IMR-90 (cell line): Measurements from ENCODE around the gene OR2A1. TPM values are rescaled to one million over a fixed set of nuclear protein-coding genes. Genes with fewer than 3 reads are reported as not detected.
"Not testable (repeated sequence)": the region's sequence is repeated elsewhere in the genome, so short reads cannot be mapped to it uniquely, and the experiment has no call there.

ENCODE experiments used
- ATAC-seq: fragments of 200-7000 bp; cut with Tn5 transposase; 2 replicates; pipeline ENCODE4 v1.9.1; 2020; ENCODE audit warnings: low read depth, mild to moderate bottlenecking, moderate library complexity
- BruUV-seq: library from RNA; stranded (reverse); fragments of 400-500 nt; replicated peaks from 2 replicates; lab custom pipeline; 2021; lab: Mats Ljungman, UMichigan
- CTCF ChIA-PET: fragments of 300-600 bp; formaldehyde crosslinking; extraction: SDS; loops from one replicate; lab custom pipeline; 2021; ENCODE audit warnings: antibody characterized with exemption; lab: Yijun Ruan, JAX
- POLR2A ChIA-PET: fragments of 300-600 bp; sonication (Branson Sonifier 250); formaldehyde crosslinking; loops from one replicate; lab custom pipeline; 2022; ENCODE audit warnings: antibody characterized with exemption; ENCODE audit not compliant: unreplicated experiment; lab: Charles Lee
- DNase-seq: peaks from one replicate; pipeline ENCODE4 v3.0.0; 2013
- H2AFZ ChIP-seq: replicated peaks from 2 replicates; pipeline ENCODE3; 2013; ENCODE audit warnings: low read length, mild to moderate bottlenecking; ENCODE audit not compliant: poor library complexity
- H2AK5ac ChIP-seq: 2 replicates; pipeline ENCODE4 v1.6.1; 2013; ENCODE audit warnings: low read depth, low read length, inconsistent platforms
- H2AK9ac ChIP-seq: replicated peaks from 2 replicates; pipeline ENCODE3; 2013; ENCODE audit warnings: mild to moderate bottlenecking, low read depth, low read length, moderate library complexity; ENCODE audit not compliant: poor library complexity
- H2BK120ac ChIP-seq: 2 replicates; pipeline ENCODE4 v1.6.1; 2013; ENCODE audit warnings: low read depth, low read length, inconsistent platforms
- H2BK15ac ChIP-seq: 3 replicates; pipeline ENCODE4 v1.6.1; 2013; ENCODE audit warnings: low read depth, low read length, inconsistent platforms
- H2BK20ac ChIP-seq: 2 replicates; pipeline ENCODE4 v1.6.1; 2013; ENCODE audit warnings: low read depth, mild to moderate bottlenecking, inconsistent platforms, low read length, moderate library complexity
- H2BK5ac ChIP-seq: 2 replicates; pipeline ENCODE4 v1.6.1; 2013; ENCODE audit warnings: mild to moderate bottlenecking, low read depth, low read length, inconsistent platforms; ENCODE audit not compliant: poor library complexity, severe bottlenecking
- H3K14ac ChIP-seq: replicated peaks from 2 replicates; pipeline ENCODE4 v1.6.1; 2013; ENCODE audit warnings: low read depth, low read length, inconsistent platforms
- H3K18ac ChIP-seq: 2 replicates; pipeline ENCODE4 v1.6.1; 2013; ENCODE audit warnings: low read depth, low read length, control low read depth
- H3K23ac ChIP-seq: 2 replicates; pipeline ENCODE4 v1.6.1; 2013; ENCODE audit warnings: low read depth, low read length, inconsistent platforms
- H3K27ac ChIP-seq: 2 replicates; pipeline ENCODE4 v1.5.1; 2013; ENCODE audit warnings: mild to moderate bottlenecking, control low read depth, low read length; ENCODE audit not compliant: insufficient read depth
- H3K27me3 ChIP-seq: 2 replicates; pipeline ENCODE4 v1.6.1; 2013; ENCODE audit warnings: low read length; ENCODE audit not compliant: control insufficient read depth, insufficient read depth
- H3K36me3 ChIP-seq: 2 replicates; pipeline ENCODE4 v1.6.1; 2013; ENCODE audit warnings: low read length, mixed read lengths; ENCODE audit not compliant: control insufficient read depth, insufficient read depth
- H3K4ac ChIP-seq: 2 replicates; pipeline ENCODE4 v1.6.1; 2013; ENCODE audit warnings: low read depth, low read length, inconsistent platforms
- H3K4me1 ChIP-seq: 2 replicates; pipeline ENCODE4 v1.6.1; 2013; ENCODE audit warnings: low read length, mixed read lengths; ENCODE audit not compliant: control insufficient read depth, insufficient read depth
- H3K4me2 ChIP-seq: 2 replicates; pipeline ENCODE4 v1.6.1; 2013; ENCODE audit warnings: low read depth, mild to moderate bottlenecking, control low read depth, low read length, moderate library complexity
- H3K4me3 ChIP-seq: 2 replicates; pipeline ENCODE4 v1.5.1; 2013; ENCODE audit warnings: low read depth, mild to moderate bottlenecking, control low read depth, low read length, moderate library complexity; ENCODE audit not compliant: insufficient read depth
- H3K56ac ChIP-seq: 2 replicates; pipeline ENCODE4 v1.6.1; 2013; ENCODE audit warnings: low read length, inconsistent platforms; ENCODE audit not compliant: insufficient read depth; ENCODE audit errors: extremely low read depth
- H3K79me1 ChIP-seq, 2 experiments: 2 replicates each; pipeline ENCODE4 v1.6.1; 2013; ENCODE audit warnings: low read length in 2 of 2, inconsistent platforms in 1 of 2, low read depth in 1 of 2
- H3K9ac ChIP-seq: 2 replicates; pipeline ENCODE4 v1.6.1; 2013; ENCODE audit warnings: low read depth, low read length, control low read depth
- H3K9me1 ChIP-seq: 2 replicates; pipeline ENCODE4 v1.6.1; 2013; ENCODE audit warnings: low read length, inconsistent platforms; ENCODE audit not compliant: insufficient read depth
- H3K9me3 ChIP-seq: 2 replicates; pipeline ENCODE4 v1.6.1; 2013; ENCODE audit warnings: low read length; ENCODE audit not compliant: control insufficient read depth, insufficient read depth
- H4K20me1 ChIP-seq: 2 replicates; pipeline ENCODE4 v1.6.1; 2013; ENCODE audit warnings: low read length, inconsistent platforms; ENCODE audit not compliant: insufficient read depth
- H4K5ac ChIP-seq: 2 replicates; pipeline ENCODE4 v1.6.1; 2013; ENCODE audit warnings: mild to moderate bottlenecking, low read depth, low read length, control low read depth
- H4K8ac ChIP-seq, 2 experiments: 2 replicates each; pipeline ENCODE4 v1.6.1; 2013; ENCODE audit warnings: low read depth in 2 of 2, low read length in 2 of 2, control low read depth in 1 of 2, inconsistent platforms in 1 of 2
- H4K91ac ChIP-seq: 2 replicates; pipeline ENCODE4 v1.6.1; 2013; ENCODE audit warnings: low read depth, low read length, inconsistent platforms; ENCODE audit not compliant: insufficient read depth
- WGBS, 2 experiments: methylation state at CpG; one replicate each; pipeline versions ENCODE4 v1.1.5 to v1.1.7; 2013; ENCODE audit warnings: missing lambda C conversion rate in 2 of 2; ENCODE audit not compliant: insufficient read length in 1 of 2; ENCODE audit errors: extremely low coverage in 2 of 2; 5-methylcytosine and 5-hydroxymethylcytosine counted together
- dilution Hi-C: fragments of 300-500 bp; cut with HindIII; formaldehyde crosslinking; loops from one replicate; pipeline ENCODE4 v1.14.3; 2018; ENCODE audit warnings: low sequenced_read_pairs; ENCODE audit not compliant: unreplicated experiment
- in situ Hi-C: fragments of 300-500 bp; cut with MboI; formaldehyde crosslinking; loops from 3 replicates; pipeline ENCODE4 v1.14.3; 2019; ENCODE audit warnings: low sequenced_read_pairs, inconsistent platforms, mixed read lengths
- intact Hi-C: fragments of 100-400 bp; cut with micrococcal nuclease; formaldehyde crosslinking; loops from 2 replicates; pipeline ENCODE4 v1.10.0; 2022
- polyA plus RNA-seq, 3 experiments: library from polyadenylated mRNA; depleted of rRNA; stranded (reverse); fragments of >200 nt; gene quantifications; 2 replicates each; pipeline ENCODE4 v1.2.3, GENCODE V29; 2012; ENCODE audit warnings: low replicate concordance in 1 of 3
- total RNA-seq: library from RNA; depleted of rRNA; stranded (reverse); fragments of >200 nt; gene quantifications from 2 replicates; pipeline ENCODE4 v1.2.3, GENCODE V29; 2012

OR2A1 gene
- total and polyA plus RNA-seq, 2 of the 4 experiments (the other 2 are of a cell fraction): not detected

DNA sequence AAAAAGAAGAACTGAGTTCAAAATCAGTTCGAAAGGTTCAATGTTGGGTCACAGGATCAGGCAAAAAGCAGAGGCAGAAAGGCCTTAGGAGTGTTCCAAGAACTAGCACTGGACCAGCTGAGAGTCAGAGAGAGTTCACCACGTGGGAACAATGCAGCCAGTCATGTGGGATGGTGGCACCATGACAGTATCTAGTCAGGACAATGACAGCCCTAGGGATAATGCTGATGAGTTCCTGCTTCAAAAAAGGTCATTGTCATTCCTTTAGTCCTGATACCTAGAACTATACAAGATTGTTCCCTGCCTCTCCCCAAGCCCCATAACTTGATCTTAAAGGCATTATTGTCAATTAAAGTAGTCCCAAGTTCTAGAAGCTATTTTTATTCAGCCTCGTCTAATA lies 39.4 kb downstream of the OR2A1 start:
- H2BK120ac ChIP-seq, H3K27ac ChIP-seq, H4K91ac ChIP-seq, H2BK15ac ChIP-seq, H2AK5ac ChIP-seq, H3K56ac ChIP-seq, DNase-seq, BruUV-seq, H2AFZ ChIP-seq, H3K9me3 ChIP-seq, H3K27me3 ChIP-seq, H3K4me3 ChIP-seq, H3K4me2 ChIP-seq, H3K36me3 ChIP-seq, H4K20me1 ChIP-seq, ATAC-seq, H2BK5ac ChIP-seq, H4K5ac ChIP-seq, H3K4ac ChIP-seq, in situ Hi-C loops, H2BK20ac ChIP-seq, H3K23ac ChIP-seq, H2AK9ac ChIP-seq, H3K9ac ChIP-seq, dilution Hi-C loops, H3K18ac ChIP-seq, POLR2A ChIA-PET, H4K8ac ChIP-seq, CTCF ChIA-PET, H3K4me1 ChIP-seq, H3K14ac ChIP-seq, intact Hi-C loops, H3K79me1 ChIP-seq, H3K9me1 ChIP-seq: not testable (repeated sequence)
- WGBS, 2 experiments: no CpG with 5 or more reads among the region's 3 CpGs

DNA sequence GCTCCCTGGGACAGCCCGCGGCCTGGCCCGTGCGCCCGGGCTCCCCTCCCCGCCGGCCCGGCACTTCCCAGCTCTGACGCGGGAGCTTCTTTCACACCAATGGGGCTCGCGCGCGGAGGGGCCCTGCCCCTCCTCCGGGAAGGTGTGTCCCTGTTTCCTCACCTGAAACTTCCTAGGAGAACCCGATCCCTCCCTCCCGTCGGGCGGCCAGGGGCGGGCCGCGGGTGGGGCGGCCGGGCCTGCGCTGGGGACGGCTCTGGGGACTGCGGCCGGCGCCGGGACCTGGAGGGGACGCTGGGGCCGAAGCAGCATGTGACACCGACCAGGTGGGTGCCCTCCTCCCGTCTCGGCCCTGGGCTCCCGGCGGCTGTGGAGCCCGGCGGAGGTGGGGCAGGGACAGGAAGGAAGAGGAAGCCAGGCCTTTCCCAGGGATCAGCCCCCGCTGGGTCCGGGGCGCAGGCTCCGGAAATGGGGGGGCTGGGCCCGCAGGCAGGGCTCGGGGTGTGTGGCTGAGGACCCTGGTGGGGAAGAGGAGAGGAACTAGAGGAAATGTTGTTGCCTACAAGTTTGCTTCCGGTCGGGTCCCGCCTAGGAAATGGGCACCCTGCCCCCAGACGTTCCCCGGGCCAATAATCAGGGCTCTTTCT lies 43.1 kb downstream of the OR2A1 start, which contains the start of gene ARHGEF5:
Gene ARHGEF5, plus strand, starts transcription at position 227 of the 647 bp plus-strand sequence. CDS start 7,268 bp downstream, outside the sequence.
- CTCF ChIA-PET, in situ Hi-C loops, H3K79me1 ChIP-seq, H4K91ac ChIP-seq, H2AFZ ChIP-seq, H4K5ac ChIP-seq, H2AK5ac ChIP-seq, H3K23ac ChIP-seq, DNase-seq, H2BK5ac ChIP-seq, H3K4me1 ChIP-seq, H4K20me1 ChIP-seq, H3K4ac ChIP-seq, H3K27ac ChIP-seq, H3K9me1 ChIP-seq, H3K4me2 ChIP-seq, H2BK20ac ChIP-seq, H3K56ac ChIP-seq, H3K14ac ChIP-seq, intact Hi-C loops, H3K9me3 ChIP-seq, H2AK9ac ChIP-seq, POLR2A ChIA-PET, H3K4me3 ChIP-seq, dilution Hi-C loops, H3K36me3 ChIP-seq, H3K18ac ChIP-seq, H4K8ac ChIP-seq, H3K27me3 ChIP-seq, BruUV-seq, H2BK120ac ChIP-seq, H3K9ac ChIP-seq, H2BK15ac ChIP-seq: not testable (repeated sequence)
- no CpG with 5 or more reads among the region's 50 CpGs for WGBS, 2 experiments
- peak; percentile 66 for ATAC-seq
